ENCODE data around the gene GMDS.
"Not testable (repeated sequence)": the region's sequence is repeated elsewhere in the genome, so short reads cannot be mapped to it uniquely, and the experiment has no call there.

Gene GMDS

GRCh38 chr6:1850121-1850839 lies 395.1 kb downstream of the GMDS start:
- Mint-ChIP-seq H3K27ac (no peak overlapping the region), H3K9me3 (no peaks in the 10 kb centered on the region), H3K36me3 (ENCODE audit: low read depth) (peaks cover 15% of the 10 kb centered on the region), H3K4me3 (no peak overlapping the region), H3K4me1 (ENCODE audit: low read depth) (no peaks in the 10 kb centered on the region), H3K27me3 (no peaks in the 10 kb centered on the region)

GRCh38 chr6:1849691-1850090 lies 395.7 kb downstream of the GMDS start:
- Mint-ChIP-seq H3K36me3 (ENCODE audit: low read depth) (peaks cover 11% of the 10 kb centered on the region), H3K27me3 (no peaks in the 10 kb centered on the region)

GRCh38 chr6:1848752-1849151 lies 396.7 kb downstream of the GMDS start:
- Mint-ChIP-seq H3K9me3 (no peaks in the 10 kb centered on the region), H3K27ac (no peak overlapping the region), H3K36me3 (ENCODE audit: low read depth) (peaks cover 9% of the 10 kb centered on the region), H3K4me3 (no peak overlapping the region), H3K4me1 (ENCODE audit: low read depth) (no peaks in the 10 kb centered on the region), H3K27me3 (no peaks in the 10 kb centered on the region)

More at GRCh38 chr6:1849691-1850090, 395.7 kb downstream of the GMDS start:
- no peak overlapping the region for H3K4me3 Mint-ChIP-seq
- H3K27ac Mint-ChIP-seq, result no peak overlapping the region
- no peaks in the 10 kb centered on the region for H3K4me1 Mint-ChIP-seq (ENCODE audit: low read depth)
- H3K9me3 Mint-ChIP-seq, result no peaks in the 10 kb centered on the region

GRCh38 chr6:1846611-1847010 lies 398.8 kb downstream of the GMDS start:
- H3K27ac Mint-ChIP-seq, result no peak overlapping the region
- H3K4me1 Mint-ChIP-seq (ENCODE audit: low read depth), result no peaks in the 10 kb centered on the region
- H3K4me3 Mint-ChIP-seq, result no peak overlapping the region
- H3K36me3 Mint-ChIP-seq (ENCODE audit: low read depth), result peaks cover 7% of the 10 kb centered on the region
- no peaks in the 10 kb centered on the region for H3K27me3 Mint-ChIP-seq
- H3K9me3 Mint-ChIP-seq, result no peaks in the 10 kb centered on the region

- H3K4me3 Mint-ChIP-seq; H3K27ac Mint-ChIP-seq; H3K27me3 Mint-ChIP-seq; H3K4me1 Mint-ChIP-seq (ENCODE audit: low read depth); H3K36me3 Mint-ChIP-seq (ENCODE audit: low read depth); H3K9me3 Mint-ChIP-seq: not testable (repeated sequence)
Observed at GRCh38 chr6:1845543-1845942, 399.9 kb downstream of the GMDS start.

- Mint-ChIP-seq H3K36me3 (ENCODE audit: low read depth) (no peaks in the 10 kb centered on the region), H3K4me1 (ENCODE audit: low read depth) (no peaks in the 10 kb centered on the region), H3K9me3 (no peaks in the 10 kb centered on the region), H3K27ac (no peak overlapping the region), H3K27me3 (no peaks in the 10 kb centered on the region), H3K4me3 (no peak overlapping the region)
Observed at GRCh38 chr6:1842334-1842733, 403.1 kb downstream of the GMDS start.

GRCh38 chr6:1841136-1841535 lies 404.3 kb downstream of the GMDS start:
- no peak overlapping the region for H3K4me3 Mint-ChIP-seq

GRCh38 chr6:1840491-1841121 lies 404.8 kb downstream of the GMDS start:
- Mint-ChIP-seq H3K4me3 (no peak overlapping the region), H3K9me3 (no peaks in the 10 kb centered on the region), H3K4me1 (ENCODE audit: low read depth) (no peaks in the 10 kb centered on the region), H3K27me3 (no peaks in the 10 kb centered on the region), H3K36me3 (ENCODE audit: low read depth) (no peaks in the 10 kb centered on the region), H3K27ac (no peak overlapping the region)

More at GRCh38 chr6:1841136-1841535, 404.3 kb downstream of the GMDS start:
- Mint-ChIP-seq H3K27ac (no peak overlapping the region), H3K4me1 (ENCODE audit: low read depth) (no peaks in the 10 kb centered on the region), H3K36me3 (ENCODE audit: low read depth) (no peaks in the 10 kb centered on the region), H3K9me3 (no peaks in the 10 kb centered on the region), H3K27me3 (no peaks in the 10 kb centered on the region)

- no peaks in the 10 kb centered on the region for H3K27me3 Mint-ChIP-seq
- H3K4me3 Mint-ChIP-seq, result no peak overlapping the region
- H3K9me3 Mint-ChIP-seq, result no peaks in the 10 kb centered on the region
- no peaks in the 10 kb centered on the region for H3K36me3 Mint-ChIP-seq (ENCODE audit: low read depth)
- H3K4me1 Mint-ChIP-seq (ENCODE audit: low read depth), result no peaks in the 10 kb centered on the region
- H3K27ac Mint-ChIP-seq, result no peak overlapping the region
Observed at GRCh38 chr6:1839361-1839760, 406.0 kb downstream of the GMDS start.

- Mint-ChIP-seq H3K9me3 (no peaks in the 10 kb centered on the region), H3K4me3 (no peak overlapping the region), H3K4me1 (ENCODE audit: low read depth) (no peaks in the 10 kb centered on the region), H3K36me3 (ENCODE audit: low read depth) (no peaks in the 10 kb centered on the region), H3K27ac (no peak overlapping the region), H3K27me3 (no peaks in the 10 kb centered on the region)
Observed at GRCh38 chr6:1838604-1839213, 406.7 kb downstream of the GMDS start.

GRCh38 chr6:1837826-1838225 lies 407.6 kb downstream of the GMDS start:
- Mint-ChIP-seq H3K36me3 (ENCODE audit: low read depth) (peaks cover under 1% of the 10 kb centered on the region), H3K9me3 (no peaks in the 10 kb centered on the region), H3K4me1 (ENCODE audit: low read depth) (no peaks in the 10 kb centered on the region), H3K27me3 (no peaks in the 10 kb centered on the region), H3K27ac (no peak overlapping the region), H3K4me3 (no peak overlapping the region)

GRCh38 chr6:1836690-1837089 lies 408.7 kb downstream of the GMDS start:
- no peaks in the 10 kb centered on the region for H3K9me3 Mint-ChIP-seq
- H3K27ac Mint-ChIP-seq, result no peak overlapping the region
- H3K27me3 Mint-ChIP-seq, result no peaks in the 10 kb centered on the region
- H3K4me3 Mint-ChIP-seq, result no peak overlapping the region
- H3K36me3 Mint-ChIP-seq (ENCODE audit: low read depth), result peaks cover 5% of the 10 kb centered on the region
- no peaks in the 10 kb centered on the region for H3K4me1 Mint-ChIP-seq (ENCODE audit: low read depth)

- Mint-ChIP-seq H3K27ac (no peak overlapping the region), H3K27me3 (no peaks in the 10 kb centered on the region), H3K36me3 (ENCODE audit: low read depth) (peaks cover 20% of the 10 kb centered on the region), H3K4me1 (ENCODE audit: low read depth) (no peaks in the 10 kb centered on the region), H3K9me3 (peaks cover 3% of the 10 kb centered on the region), H3K4me3 (no peak overlapping the region)
Observed at GRCh38 chr6:1834646-1835516, 410.5 kb downstream of the GMDS start.

GRCh38 chr6:1834207-1834606 lies 411.2 kb downstream of the GMDS start:
- H3K27ac Mint-ChIP-seq, result no peak overlapping the region
- H3K27me3 Mint-ChIP-seq, result no peaks in the 10 kb centered on the region
- peaks cover 3% of the 10 kb centered on the region for H3K9me3 Mint-ChIP-seq
- H3K4me1 Mint-ChIP-seq (ENCODE audit: low read depth), result no peaks in the 10 kb centered on the region
- H3K4me3 Mint-ChIP-seq, result no peak overlapping the region
- peaks cover 20% of the 10 kb centered on the region for H3K36me3 Mint-ChIP-seq (ENCODE audit: low read depth)

All from stimulated activated naive CD8-positive, alpha-beta T cell treated with anti-CD3 and anti-CD28 coated beads, Interleukin-15, Interleukin-2, amounts not matched to agents 100 ng/mL and 50 ng/mL, for 24 hours (primary cell).